ENCODE results near the gene AHSP. TPM values are rescaled to one million over a fixed set of nuclear protein-coding genes. Genes with fewer than 3 reads are reported as not detected.
A peak's percentile ranks its signal among the peaks of the same experiment; 100 is the strongest.

Gene AHSP
- total RNA-seq, 4 donors from 2014 or later, result not detected

DNA sequence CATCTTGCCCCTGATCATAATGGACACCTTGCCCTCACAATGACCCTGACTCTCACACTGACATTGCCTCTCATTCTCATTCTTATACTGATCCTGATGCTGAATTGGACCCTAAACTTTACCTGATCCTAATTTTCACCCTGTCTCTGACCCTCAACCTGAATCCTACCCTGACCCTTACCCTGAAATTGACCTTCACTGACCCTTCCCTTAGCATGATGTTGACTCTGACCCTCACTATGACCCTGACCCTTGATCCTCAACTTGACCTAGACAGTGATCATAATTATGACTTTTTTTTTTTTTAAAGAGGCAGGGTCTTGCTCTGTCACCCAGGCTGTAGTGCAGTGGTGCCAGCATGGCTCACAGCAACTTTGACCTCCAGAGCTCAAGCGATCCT is 3.4 kb downstream of the AHSP start:
- TF ChIP-seq POLR2A (IDR thresholded peaks at IDR 0.05), result no peak
- TF ChIP-seq, protein P1, sequence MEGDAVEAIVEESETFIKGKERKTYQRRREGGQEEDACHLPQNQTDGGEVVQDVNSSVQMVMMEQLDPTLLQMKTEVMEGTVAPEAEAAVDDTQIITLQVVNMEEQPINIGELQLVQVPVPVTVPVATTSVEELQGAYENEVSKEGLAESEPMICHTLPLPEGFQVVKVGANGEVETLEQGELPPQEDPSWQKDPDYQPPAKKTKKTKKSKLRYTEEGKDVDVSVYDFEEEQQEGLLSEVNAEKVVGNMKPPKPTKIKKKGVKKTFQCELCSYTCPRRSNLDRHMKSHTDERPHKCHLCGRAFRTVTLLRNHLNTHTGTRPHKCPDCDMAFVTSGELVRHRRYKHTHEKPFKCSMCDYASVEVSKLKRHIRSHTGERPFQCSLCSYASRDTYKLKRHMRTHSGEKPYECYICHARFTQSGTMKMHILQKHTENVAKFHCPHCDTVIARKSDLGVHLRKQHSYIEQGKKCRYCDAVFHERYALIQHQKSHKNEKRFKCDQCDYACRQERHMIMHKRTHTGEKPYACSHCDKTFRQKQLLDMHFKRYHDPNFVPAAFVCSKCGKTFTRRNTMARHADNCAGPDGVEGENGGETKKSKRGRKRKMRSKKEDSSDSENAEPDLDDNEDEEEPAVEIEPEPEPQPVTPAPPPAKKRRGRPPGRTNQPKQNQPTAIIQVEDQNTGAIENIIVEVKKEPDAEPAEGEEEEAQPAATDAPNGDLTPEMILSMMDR (IDR thresholded peaks at IDR 0.05), result no peak
- Histone ChIP-seq H3K9me3 (no peaks in the 10 kb centered on the region), H3K27ac (no peak overlapping the region), H3K4me1 (peaks cover 0 to 7% of the 10 kb centered on the region in 2 donors), H3K27me3 (no peaks in the 10 kb centered on the region), H3K4me3 (replicated peaks in 1 of 3) (no peak overlapping the region), H3K36me3 (no peaks in the 10 kb centered on the region)
- DNase-seq, result no peak
- intact Hi-C loops (cut with DNase I), result no loop called here
- 95 to 100% methylated on average over 1 of the region's 1 CpG for WGBS, 2 donors

DNA sequence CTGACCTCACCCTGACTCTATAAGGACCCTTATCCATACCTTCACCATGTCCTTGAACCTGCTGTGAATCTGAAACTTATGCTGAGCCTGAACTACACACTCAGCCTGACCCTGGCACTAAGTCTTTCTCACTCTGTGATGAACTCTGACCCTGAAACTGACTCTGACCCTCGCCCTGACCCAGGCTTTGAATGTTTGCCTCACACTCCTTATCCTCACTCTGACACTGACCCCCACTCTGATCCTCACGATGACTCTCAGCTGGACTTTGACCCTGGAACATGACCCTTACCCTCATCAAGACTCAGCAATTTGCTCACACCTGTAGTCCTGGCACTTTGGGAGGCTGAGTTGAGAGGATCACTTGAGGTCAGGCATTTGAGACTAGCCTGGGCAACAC is 4.4 kb downstream of the AHSP start:
- intact Hi-C loops (cut with DNase I), result no loop called here
- no peaks in the 10 kb centered on the region for H3K27me3 ChIP-seq
- H3K27ac ChIP-seq, result no peak overlapping the region
- TF ChIP-seq, protein P1 (IDR thresholded peaks at IDR 0.05), result no peak
- no peak for TF ChIP-seq POLR2A (IDR thresholded peaks at IDR 0.05)
- no peak overlapping the region for H3K4me3 ChIP-seq (replicated peaks in 1 of 3)
- WGBS, 2 donors, result 76% methylated on average over 2 of the region's 2 CpGs
- peaks cover 0 to 7% of the 10 kb centered on the region in 2 donors for H3K4me1 ChIP-seq
- no peaks in the 10 kb centered on the region for H3K9me3 ChIP-seq
- DNase-seq, result no peak
- no peaks in the 10 kb centered on the region for H3K36me3 ChIP-seq

DNA sequence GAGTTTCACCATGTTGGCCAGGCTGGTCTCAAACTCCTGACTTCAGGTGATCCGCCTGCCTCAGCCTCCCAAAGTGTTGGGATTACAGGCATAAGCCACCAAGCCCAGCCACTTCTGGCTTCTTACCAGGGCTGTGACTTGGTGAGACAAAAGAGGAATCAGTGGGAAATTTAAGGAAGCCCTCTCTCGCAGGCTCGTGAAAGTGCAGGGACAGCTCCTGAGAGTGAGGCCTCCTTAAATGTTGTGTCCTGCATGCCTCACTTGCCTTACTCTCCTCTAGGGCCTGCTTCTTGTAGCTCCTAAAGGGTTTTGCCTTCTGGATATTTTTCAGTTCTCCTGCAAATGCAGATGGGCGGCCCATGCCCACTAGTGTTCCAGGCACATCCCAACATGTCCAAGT is 5.2 kb downstream of the AHSP start:
- Histone ChIP-seq H3K36me3 (no peaks in the 10 kb centered on the region), H3K27me3 (no peaks in the 10 kb centered on the region), H3K4me1 (peaks cover 0 to 15% of the 10 kb centered on the region in 2 donors), H3K9me3 (no peaks in the 10 kb centered on the region), H3K4me3 (replicated peaks in 1 of 3) (no peak overlapping the region), H3K27ac (no peak overlapping the region)
- TF ChIP-seq, protein P1 (IDR thresholded peaks at IDR 0.05), result no peak
- TF ChIP-seq POLR2A (IDR thresholded peaks at IDR 0.05), result no peak
- WGBS, 2 donors, result 83 to 85% methylated on average over 4 of the region's 4 CpGs
- intact Hi-C loops (cut with DNase I), result no loop called here
- no peak for DNase-seq

DNA sequence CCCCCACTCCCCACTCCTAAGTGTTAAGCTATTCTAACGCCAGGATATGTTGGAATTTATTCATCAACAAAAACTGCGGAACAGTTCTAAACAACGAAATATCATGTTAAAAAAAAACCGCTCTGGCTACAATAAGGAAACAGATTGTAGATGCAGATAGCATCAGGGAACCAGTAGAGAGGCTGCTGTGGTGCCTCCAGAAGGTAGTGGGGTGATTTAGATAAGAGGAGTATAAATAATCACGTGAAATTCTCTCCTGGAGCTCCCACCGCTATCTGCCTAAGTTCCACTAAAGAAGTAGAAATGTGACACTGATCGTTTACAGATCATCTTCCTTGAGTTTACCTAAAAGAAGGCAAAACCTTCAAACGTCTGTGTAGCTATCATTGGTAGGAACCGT is 8.0 kb downstream of the AHSP start:
- WGBS, 2 donors, result 62 to 67% methylated on average over 9 of the region's 9 CpGs
- Histone ChIP-seq H3K4me3 (replicated peaks in 1 of 3) (no peak overlapping the region), H3K36me3 (no peaks in the 10 kb centered on the region), H3K9me3 (no peaks in the 10 kb centered on the region), H3K27me3 (no peaks in the 10 kb centered on the region), H3K27ac (no peak overlapping the region), H3K4me1 (peaks cover 0 to 7% of the 10 kb centered on the region in 2 donors)
- DNase-seq, result no peak
- intact Hi-C loops (cut with DNase I), result no loop called here
- TF ChIP-seq, protein P1 (IDR thresholded peaks at IDR 0.05), result no peak
- no peak for TF ChIP-seq POLR2A (IDR thresholded peaks at IDR 0.05)

DNA sequence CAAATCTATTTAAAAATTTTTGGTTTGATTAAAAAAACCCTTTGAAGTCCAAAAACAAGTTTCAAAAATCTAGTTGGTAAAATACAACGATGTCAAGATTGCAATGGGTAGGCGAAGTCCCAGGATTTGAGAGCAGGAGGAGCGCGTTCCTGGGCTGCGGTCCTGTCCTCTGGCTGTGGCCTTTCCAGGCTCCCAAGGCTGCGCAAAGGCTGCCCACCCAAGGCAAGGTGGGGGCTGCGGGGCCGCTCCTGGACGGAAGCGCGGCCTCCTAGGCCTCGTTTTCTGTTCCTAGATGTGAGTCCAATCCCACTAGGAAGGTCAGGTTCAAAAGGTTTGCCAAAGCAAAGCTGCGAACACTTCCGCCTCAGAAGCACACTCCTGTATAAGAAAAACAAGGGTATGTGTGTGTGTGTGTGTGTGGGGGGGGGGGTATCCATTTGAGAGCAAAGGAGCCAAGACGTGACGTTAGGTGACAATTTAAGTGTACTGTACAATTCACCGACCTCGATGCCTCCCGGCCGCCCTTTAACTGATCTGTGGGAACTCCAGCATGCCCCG is 9.2 kb downstream of the AHSP start:
- intact Hi-C loops (cut with DNase I), result no loop called here
- Histone ChIP-seq H3K27me3 (no peaks in the 10 kb centered on the region), H3K4me3 (replicated peaks in 1 of 3) (peak overlapping the region in 2 of 3 donors; percentile 14 to 37), H3K36me3 (no peaks in the 10 kb centered on the region), H3K4me1 (peaks cover 0 to 7% of the 10 kb centered on the region in 2 donors), H3K9me3 (no peaks in the 10 kb centered on the region), H3K27ac (no peak overlapping the region)
- WGBS, 2 donors, result 67 to 73% methylated on average over 18 to 21 of the region's 21 CpGs
- TF ChIP-seq POLR2A (IDR thresholded peaks at IDR 0.05), result no peak
- TF ChIP-seq, protein P1 (IDR thresholded peaks at IDR 0.05), result no peak
- DNase-seq, result no peak

Measured in thyroid gland (tissue), 4 donors.